Smooth muscle cell (in vitro differentiated cells): ENCODE data around the gene MRPS31. TPM values are rescaled to one million over a fixed set of nuclear protein-coding genes. Genes with fewer than 3 reads are reported as not detected.

Source experiments
- DNase-seq: peaks from one replicate; lab custom pipeline; 2025; ENCODE audit not compliant: unreplicated experiment; lab: John Stamatoyannopoulos, UW
- H2AFZ ChIP-seq: fragments of 200-600 bp; sonication (generic); 2 replicates; pipeline ENCODE4 v1.6.0; 2016; ENCODE audit warnings: antibody characterized with exemption, low read depth, mild to moderate bottlenecking
- H3F3A ChIP-seq: fragments of 200-600 bp; sonication (generic); 2 replicates; pipeline ENCODE4 v1.6.0; 2017; ENCODE audit warnings: antibody characterized with exemption, low read depth
- H3K27ac ChIP-seq: fragments of 200-600 bp; sonication (generic); 2 replicates; pipeline ENCODE4 v1.5.1; 2016; ENCODE audit warnings: low read depth, mild to moderate bottlenecking
- H3K27me3 ChIP-seq: fragments of 200-600 bp; sonication (generic); 2 replicates; pipeline ENCODE4 v1.6.1; 2016; ENCODE audit warnings: low read depth, mild to moderate bottlenecking
- H3K36me3 ChIP-seq: fragments of 200-600 bp; sonication (generic); 2 replicates; pipeline ENCODE4 v1.5.1; 2016; ENCODE audit warnings: low read depth
- H3K4me1 ChIP-seq: fragments of 200-600 bp; sonication (generic); 2 replicates; pipeline ENCODE4 v1.5.1; 2016; ENCODE audit warnings: low read depth
- H3K4me2 ChIP-seq: fragments of 200-600 bp; sonication (generic); 2 replicates; pipeline ENCODE4 v1.6.0; 2016; ENCODE audit warnings: mild to moderate bottlenecking
- H3K4me3 ChIP-seq: fragments of 200-600 bp; sonication (generic); 2 replicates; pipeline ENCODE4 v1.5.1; 2016; ENCODE audit warnings: mild to moderate bottlenecking
- H3K79me2 ChIP-seq: fragments of 200-600 bp; sonication (generic); 2 replicates; pipeline ENCODE4 v1.6.0; 2016; ENCODE audit warnings: low read depth, mild to moderate bottlenecking
- H3K9ac ChIP-seq: fragments of 200-600 bp; sonication (generic); 2 replicates; pipeline ENCODE4 v1.6.0; 2016; ENCODE audit warnings: low read depth
- H3K9me3 ChIP-seq: fragments of 200-600 bp; sonication (generic); replicated peaks from 2 replicates; pipeline ENCODE4 v1.5.1; 2016; ENCODE audit warnings: low read depth
- H4K20me1 ChIP-seq: fragments of 200-600 bp; sonication (generic); 2 replicates; pipeline ENCODE4 v1.6.0; 2016; ENCODE audit warnings: low read depth
- CTCF ChIP-seq: fragments of 200-600 bp; sonication (generic); IDR thresholded peaks from 2 replicates; pipeline ENCODE4 v1.5.1; 2017; ENCODE audit warnings: borderline replicate concordance, mild to moderate bottlenecking, antibody characterized with exemption; ENCODE audit not compliant: insufficient read depth, poor library complexity, severe bottlenecking
- WGBS: methylation state at CpG from one replicate; pipeline ENCODE4 v1.1.7; 2016; ENCODE audit warnings: low lambda C conversion rate; 5-methylcytosine and 5-hydroxymethylcytosine counted together
- polyA plus RNA-seq: library from polyadenylated mRNA; unstranded; fragments of >200 nt; fragmentation: Nextera tagmentation; extraction: Ambion mirVana; gene quantifications from 2 replicates; pipeline ENCODE4 v1.2.1, GENCODE V29; 2016
- total RNA-seq: library from RNA; depleted of rRNA; stranded (reverse); fragments of >200 nt; gene quantifications from 2 replicates; pipeline ENCODE4 v1.2.3, GENCODE V29; 2014

MRPS31 gene
- total and polyA plus RNA-seq, 2 experiments from 2014 or later, result 23.9 to 34.9 TPM

DNA sequence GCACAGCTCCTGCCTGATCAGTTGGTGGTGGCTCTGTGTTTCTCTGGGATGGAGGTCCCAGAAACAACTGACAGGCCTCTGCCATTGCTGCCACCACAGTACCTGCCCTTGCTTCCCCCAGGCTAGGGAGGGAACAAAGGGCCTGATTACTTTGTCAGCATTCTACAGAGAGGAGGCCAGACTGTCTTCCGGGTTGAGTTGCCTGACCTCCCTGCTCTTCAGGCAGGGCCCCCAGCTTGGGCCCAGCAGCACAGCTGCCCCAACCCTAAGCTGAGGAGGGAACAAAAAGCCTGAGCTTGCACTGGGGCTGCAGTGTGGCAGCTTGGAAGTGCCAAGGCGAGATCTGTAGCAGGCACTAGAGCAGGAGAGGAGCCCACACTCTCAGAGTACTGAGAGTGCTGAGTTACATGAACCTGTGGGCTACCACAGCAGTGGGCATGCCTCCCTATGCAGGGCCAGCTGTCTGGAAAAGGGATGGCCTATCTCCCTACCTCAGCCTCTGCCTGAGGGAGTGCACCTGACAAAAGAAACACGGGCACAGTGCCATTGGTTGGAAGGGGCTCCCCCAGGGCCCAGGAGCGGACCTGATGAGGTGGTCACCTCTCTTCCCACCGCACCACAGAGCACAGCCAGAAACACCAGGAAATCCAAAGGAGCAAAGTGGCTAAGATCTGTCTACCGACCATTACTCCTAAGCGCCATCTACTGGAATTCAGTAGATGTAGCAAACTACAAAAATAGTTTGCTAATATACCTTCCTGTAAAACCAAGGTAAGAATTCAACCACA, 42.9 kb upstream of the MRPS31 start:
- Histone ChIP-seq H3F3A (no peaks in the 10 kb centered on the region), H2AFZ (no peak overlapping the region), H3K36me3 (no peaks in the 10 kb centered on the region), H3K9me3 (no peaks in the 10 kb centered on the region), H3K4me2 (no peak overlapping the region), H3K79me2 (no peaks in the 10 kb centered on the region), H4K20me1 (no peaks in the 10 kb centered on the region), H3K27me3 (no peaks in the 10 kb centered on the region), H3K4me1 (no peaks in the 10 kb centered on the region), H3K4me3 (no peak overlapping the region), H3K27ac (no peak overlapping the region), H3K9ac (no peak overlapping the region)
- TF ChIP-seq CTCF, result peak; percentile 30
- 73% methylated on average over 7 of the region's 7 CpGs for WGBS
- no peak for DNase-seq

DNA sequence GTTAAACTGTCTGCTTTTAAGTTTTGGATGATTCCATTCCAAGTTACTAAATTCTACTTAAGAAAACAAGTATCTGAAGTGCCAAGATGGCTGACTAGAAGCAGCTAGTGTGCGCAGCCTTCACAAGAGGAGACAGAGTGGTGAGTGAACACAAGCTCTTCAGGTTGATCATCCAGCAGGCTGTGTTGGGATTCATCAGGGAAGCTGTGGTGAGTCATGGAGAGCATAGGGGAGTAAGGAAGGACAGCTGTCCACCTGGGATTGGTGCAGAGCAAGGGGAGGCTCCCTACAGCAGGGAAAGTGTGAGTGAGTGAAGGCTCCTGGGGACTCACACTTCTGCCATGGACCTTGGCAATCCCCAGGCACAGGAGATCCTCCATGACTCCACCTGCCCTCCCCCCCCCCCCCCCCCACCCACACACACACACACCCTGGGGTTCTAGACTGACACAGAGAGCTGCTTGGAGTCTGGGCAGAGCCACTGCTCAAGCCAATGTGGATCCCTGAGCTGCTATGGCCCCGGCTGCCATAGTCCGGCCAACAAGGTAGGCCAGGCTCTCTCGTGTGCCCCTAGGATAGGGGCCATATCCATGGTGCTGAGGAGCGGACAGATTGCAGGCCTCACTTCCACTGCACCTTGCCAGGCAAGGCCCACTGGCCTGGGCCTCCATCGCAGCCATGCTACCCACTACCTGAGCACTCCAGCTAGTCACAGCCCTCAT, 41.9 kb upstream of the MRPS31 start:
- Histone ChIP-seq H3F3A (no peaks in the 10 kb centered on the region), H3K79me2 (no peaks in the 10 kb centered on the region), H3K4me1 (no peaks in the 10 kb centered on the region), H3K27ac (no peak overlapping the region), H3K36me3 (no peaks in the 10 kb centered on the region), H2AFZ (no peak overlapping the region), H3K9ac (no peak overlapping the region), H3K9me3 (no peaks in the 10 kb centered on the region), H3K4me3 (no peak overlapping the region), H4K20me1 (no peaks in the 10 kb centered on the region), H3K4me2 (no peak overlapping the region), H3K27me3 (no peaks in the 10 kb centered on the region)
- TF ChIP-seq CTCF, result no peak
- DNase-seq, result no peak
- WGBS, result 96% methylated on average over 6 of the region's 6 CpGs

DNA sequence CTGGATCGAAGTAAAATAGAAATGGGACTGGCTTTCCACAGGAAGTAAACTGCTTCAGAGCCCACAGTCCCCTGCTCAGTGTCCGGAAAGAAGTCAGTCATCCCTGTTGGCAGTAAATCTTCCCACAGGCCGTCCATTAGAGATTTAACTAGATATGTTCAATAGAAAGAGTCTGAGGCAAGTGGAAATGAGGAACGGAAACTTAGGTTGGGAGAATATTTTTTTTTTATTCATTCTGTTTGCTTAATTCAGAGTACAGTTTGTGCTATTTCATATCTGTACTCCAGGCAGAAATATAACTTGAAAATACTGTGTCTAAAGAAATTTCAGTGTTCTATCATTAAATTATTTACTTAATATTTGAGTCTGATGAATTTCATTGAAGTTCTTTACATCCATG, 41.1 kb upstream of the MRPS31 start:
- no peaks in the 10 kb centered on the region for H3K36me3 ChIP-seq
- H3K9me3 ChIP-seq, result no peaks in the 10 kb centered on the region
- no peaks in the 10 kb centered on the region for H3K79me2 ChIP-seq
- H3K4me2 ChIP-seq, result no peak overlapping the region
- H3K4me3 ChIP-seq, result no peak overlapping the region
- H4K20me1 ChIP-seq, result no peaks in the 10 kb centered on the region
- no peak for DNase-seq
- H3K9ac ChIP-seq, result no peak overlapping the region
- TF ChIP-seq CTCF, result no peak
- H3K27ac ChIP-seq, result no peak overlapping the region
- H3F3A ChIP-seq, result no peaks in the 10 kb centered on the region
- H2AFZ ChIP-seq, result no peak overlapping the region
- H3K27me3 ChIP-seq, result no peaks in the 10 kb centered on the region
- H3K4me1 ChIP-seq, result no peaks in the 10 kb centered on the region
- WGBS, result 83% methylated on average over 4 of the region's 4 CpGs

DNA sequence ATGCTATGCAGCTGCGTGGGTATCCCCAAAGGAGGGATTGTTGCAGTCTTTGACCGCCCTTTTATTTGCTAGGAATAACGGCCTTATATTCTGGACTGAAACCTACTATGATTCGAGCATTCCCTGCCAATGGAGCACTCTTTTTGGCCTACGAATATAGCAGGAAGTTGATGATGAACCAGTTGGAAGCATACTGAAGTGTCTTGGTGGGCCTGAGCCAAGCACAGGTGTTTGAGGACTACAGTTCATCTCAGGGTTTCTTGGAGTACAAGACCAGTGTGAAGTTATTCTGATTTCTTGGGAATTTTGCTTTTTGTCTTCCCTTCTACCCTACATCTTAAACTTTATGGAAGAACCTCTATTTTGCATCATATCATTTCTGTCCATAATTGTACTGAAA, 38.5 kb upstream of the MRPS31 start:
- no peaks in the 10 kb centered on the region for H3K79me2 ChIP-seq
- no peak overlapping the region for H3K4me2 ChIP-seq
- no peaks in the 10 kb centered on the region for H3K36me3 ChIP-seq
- H3F3A ChIP-seq, result no peaks in the 10 kb centered on the region
- H3K4me1 ChIP-seq, result no peaks in the 10 kb centered on the region
- WGBS, result 97% methylated on average over 5 of the region's 5 CpGs
- no peak for TF ChIP-seq CTCF
- H3K9ac ChIP-seq, result no peak overlapping the region
- no peak overlapping the region for H3K27ac ChIP-seq
- DNase-seq, result no peak
- H3K27me3 ChIP-seq, result no peaks in the 10 kb centered on the region
- no peak overlapping the region for H3K4me3 ChIP-seq
- H4K20me1 ChIP-seq, result no peaks in the 10 kb centered on the region
- no peak overlapping the region for H2AFZ ChIP-seq
- no peaks in the 10 kb centered on the region for H3K9me3 ChIP-seq
